ENCODE data around the gene RIPOR2.
A peak's percentile ranks its signal among the peaks of the same experiment; 100 is the strongest.

Gene RIPOR2

DNA sequence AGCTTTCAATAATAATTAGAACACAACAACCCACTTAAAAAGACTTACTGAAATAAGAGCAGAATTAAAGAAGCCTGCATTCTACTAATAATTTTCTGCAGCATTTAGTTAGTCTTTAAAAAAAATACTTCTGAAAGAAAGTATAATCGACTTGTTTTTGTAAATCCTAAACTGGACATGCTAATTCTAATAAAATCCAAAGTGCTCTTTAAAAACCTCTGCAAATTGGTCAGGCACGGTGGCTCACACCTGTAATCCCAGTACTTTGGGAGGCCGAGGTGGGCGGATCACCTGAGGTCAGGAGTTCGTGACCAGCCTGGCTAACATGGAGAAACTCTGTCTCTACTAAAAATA is 79.5 kb downstream of the RIPOR2 start:
- TF ChIP-seq CTCF (IDR thresholded peaks at IDR 0.05): no peak

- peak; percentile 81 for TF ChIP-seq CTCF (IDR thresholded peaks at IDR 0.05)
Observed at GRCh38 chr6:24855395-24856245, 80.1 kb downstream of the RIPOR2 start.

DNA sequence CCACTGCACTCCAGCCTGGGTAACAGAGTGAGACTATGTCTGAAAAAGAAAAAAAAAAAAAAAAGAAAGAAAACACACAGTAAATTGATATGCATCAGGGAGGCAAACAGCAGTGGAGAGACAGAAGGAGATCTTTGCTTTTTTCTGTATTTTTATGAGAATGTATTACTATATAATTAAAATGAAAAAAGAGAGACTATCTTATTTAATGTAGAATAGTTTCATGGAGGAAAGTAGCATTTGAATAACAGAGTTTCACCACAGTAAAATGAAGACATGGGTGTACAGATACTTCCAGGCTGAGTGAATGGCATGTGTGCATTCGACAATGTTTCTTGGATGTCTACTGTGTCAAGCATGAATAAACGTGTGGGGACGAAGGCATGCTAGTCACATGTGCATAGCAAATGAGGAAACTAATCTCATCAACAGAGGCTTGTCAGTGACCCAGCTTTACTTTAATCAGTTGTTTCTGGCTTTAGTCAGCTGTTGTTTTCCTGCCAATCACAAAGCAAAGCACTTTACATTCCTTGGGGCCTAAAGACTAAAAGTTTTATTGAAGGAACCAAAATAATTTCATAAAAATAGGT is 81.6 kb downstream of the RIPOR2 start:
- no peak for TF ChIP-seq CTCF (IDR thresholded peaks at IDR 0.05)

DNA sequence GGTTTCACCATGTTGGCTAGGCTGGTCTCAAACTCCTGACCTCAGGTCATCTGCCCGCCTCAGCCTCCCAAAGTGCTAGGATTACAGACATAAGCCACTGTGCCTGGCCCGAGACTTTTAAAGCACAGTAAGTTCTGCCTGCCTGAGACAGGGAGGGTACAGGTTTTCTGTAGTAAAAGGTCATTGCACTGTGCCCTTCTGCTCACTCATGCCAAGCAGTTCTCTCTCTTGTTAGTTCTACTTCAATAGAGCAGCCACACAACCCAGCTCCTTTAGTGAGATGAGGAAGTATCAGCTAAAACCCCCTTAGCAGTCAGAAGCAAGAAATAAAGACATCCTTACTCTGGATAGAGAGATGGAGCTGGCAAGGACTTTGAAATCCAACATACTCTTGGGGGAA is 84.7 kb downstream of the RIPOR2 start:
- TF ChIP-seq CTCF (IDR thresholded peaks at IDR 0.05): no peak

GRCh38 chr6:24849713-24850112 is 86.0 kb downstream of the RIPOR2 start:
- no peak for TF ChIP-seq CTCF (IDR thresholded peaks at IDR 0.05)

DNA sequence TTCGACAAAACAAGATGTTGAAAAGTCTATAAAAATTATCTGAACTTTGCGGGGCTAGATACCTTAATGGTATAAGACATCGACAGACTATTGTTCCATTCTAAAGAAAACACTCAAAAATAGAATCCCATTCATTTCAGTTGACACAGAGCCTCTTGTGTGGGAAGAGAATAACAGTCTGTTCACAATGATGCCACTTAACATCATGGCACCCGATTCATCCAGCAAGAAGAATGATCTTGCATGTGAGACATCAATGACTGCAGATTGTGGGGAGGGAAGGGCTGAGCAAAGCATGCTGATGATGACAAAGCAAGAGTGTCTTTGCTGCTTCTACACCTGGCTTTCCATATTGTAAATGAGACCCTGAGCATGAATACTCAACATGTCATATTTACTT is 87.3 kb downstream of the RIPOR2 start:
- TF ChIP-seq CTCF (IDR thresholded peaks at IDR 0.05): no peak

DNA sequence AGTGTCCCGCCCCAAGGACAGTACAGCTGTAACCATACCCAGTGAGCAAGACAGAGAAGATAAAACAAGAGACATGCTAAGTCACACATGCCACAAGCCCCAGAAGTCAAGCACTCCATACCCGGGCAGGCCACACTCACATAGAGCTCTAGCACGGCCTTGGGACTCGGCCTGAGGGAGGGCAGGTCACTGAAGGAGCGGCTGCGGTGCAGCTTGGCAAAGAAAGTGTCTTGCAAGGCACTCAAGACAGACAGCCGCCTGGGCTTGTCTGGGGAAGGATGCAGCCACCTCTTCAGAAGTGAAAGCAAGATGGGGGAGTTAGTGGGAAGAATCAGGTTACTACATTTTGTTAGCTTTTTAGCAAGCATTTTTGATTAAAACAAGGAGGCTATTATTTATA is 88.4 kb downstream of the RIPOR2 start:
- no peak for TF ChIP-seq CTCF (IDR thresholded peaks at IDR 0.05)
